CD4-positive, alpha-beta T cell treated with Interferon gamma for 1 hour (primary cell): ENCODE measurements around the gene SNX2.
"Not testable (repeated sequence)": the region's sequence is repeated elsewhere in the genome, so short reads cannot be mapped to it uniquely, and the experiment has no call there.

Source experiments
- DNase-seq: peaks from one replicate; pipeline ENCODE4 v3.0.0-alpha.2; 2020

Gene SNX2, protein sequence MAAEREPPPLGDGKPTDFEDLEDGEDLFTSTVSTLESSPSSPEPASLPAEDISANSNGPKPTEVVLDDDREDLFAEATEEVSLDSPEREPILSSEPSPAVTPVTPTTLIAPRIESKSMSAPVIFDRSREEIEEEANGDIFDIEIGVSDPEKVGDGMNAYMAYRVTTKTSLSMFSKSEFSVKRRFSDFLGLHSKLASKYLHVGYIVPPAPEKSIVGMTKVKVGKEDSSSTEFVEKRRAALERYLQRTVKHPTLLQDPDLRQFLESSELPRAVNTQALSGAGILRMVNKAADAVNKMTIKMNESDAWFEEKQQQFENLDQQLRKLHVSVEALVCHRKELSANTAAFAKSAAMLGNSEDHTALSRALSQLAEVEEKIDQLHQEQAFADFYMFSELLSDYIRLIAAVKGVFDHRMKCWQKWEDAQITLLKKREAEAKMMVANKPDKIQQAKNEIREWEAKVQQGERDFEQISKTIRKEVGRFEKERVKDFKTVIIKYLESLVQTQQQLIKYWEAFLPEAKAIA

DNA sequence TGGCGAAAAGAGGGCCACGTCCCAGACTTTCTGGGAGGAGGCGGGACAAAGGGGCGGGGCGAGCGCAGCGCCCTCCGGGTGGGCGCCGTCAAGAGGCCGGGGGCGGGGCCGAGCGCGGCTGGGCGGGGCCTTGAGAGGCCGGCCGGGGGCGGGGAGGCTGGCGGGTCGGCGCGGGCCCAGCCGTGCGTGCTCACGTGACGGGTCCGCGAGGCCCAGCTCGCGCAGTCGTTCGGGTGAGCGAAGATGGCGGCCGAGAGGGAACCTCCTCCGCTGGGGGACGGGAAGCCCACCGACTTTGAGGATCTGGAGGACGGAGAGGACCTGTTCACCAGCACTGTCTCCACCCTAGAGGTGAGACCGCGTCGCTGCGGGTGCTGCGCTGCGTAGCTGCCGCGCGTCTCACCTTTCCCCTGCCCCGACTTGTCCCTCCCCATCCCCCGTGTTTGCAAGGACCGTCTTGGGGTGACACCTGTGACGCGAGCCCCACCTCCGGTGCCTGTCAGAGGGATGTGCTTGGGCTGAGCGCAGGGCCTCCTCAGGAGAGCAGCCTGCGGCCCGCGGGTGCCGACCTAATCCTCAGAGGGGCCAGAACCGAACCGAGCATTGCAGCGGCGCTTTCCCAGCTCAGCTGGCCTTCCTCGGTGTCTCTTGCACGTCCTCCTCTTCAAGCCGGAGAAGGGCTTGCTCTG, at the start of gene SNX2:
Gene SNX2 (plus strand): TSS at position 220 of the 689 bp plus-strand sequence. CDS start 24 bp downstream, at position 244.
- peak; percentile 89 for DNase-seq

DNA sequence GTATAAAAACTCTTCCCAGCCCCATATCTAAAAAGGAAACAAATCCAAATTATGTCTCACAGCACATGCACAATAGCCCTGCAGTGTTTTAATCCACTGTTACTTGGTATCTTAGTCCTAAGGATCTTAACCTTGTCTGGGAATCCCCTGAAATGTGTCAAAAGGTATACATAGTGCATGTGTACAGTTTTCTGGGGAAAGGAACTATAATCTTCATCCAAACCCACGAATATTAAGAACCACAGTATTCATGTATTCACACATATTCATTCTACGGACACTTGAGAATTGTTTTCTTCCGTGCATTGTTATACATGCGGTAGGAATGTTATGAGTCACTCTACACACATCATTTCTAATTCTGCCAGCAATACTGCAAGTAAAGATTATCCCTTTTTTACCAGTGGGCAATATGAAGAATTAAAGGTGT, 47.8 kb upstream of the SNX2 start:
- no peak for DNase-seq

DNA sequence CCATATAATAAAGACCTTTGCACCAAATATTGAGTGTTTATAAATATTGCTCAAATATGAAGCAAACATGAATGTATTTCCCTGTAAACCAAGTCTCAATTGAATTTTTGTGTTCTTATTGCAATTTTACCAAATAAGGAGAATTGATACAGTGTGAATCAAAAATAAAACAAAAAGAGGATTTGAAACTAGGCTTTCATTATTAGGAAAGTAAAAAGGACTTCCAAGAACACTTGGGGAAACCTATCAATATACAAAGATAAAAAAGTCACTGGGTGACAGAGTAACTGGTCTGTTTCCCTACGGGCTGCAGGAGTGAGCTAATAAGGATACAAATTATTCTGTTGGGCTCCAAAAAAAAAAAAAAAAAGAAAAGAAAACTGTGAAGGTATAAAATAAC, 44.8 kb upstream of the SNX2 start:
- no peak for DNase-seq

GRCh38 chr5:122730456-122730855, 44.4 kb upstream of the SNX2 start:
- no peak for DNase-seq

- DNase-seq: no peak
Measured at GRCh38 chr5:122736086-122736845, 38.6 kb upstream of the SNX2 start.

- DNase-seq: no peak
Measured at GRCh38 chr5:122738088-122738487, 36.8 kb upstream of the SNX2 start.

GRCh38 chr5:122741681-122742080, 33.2 kb upstream of the SNX2 start:
- no peak for DNase-seq

DNA sequence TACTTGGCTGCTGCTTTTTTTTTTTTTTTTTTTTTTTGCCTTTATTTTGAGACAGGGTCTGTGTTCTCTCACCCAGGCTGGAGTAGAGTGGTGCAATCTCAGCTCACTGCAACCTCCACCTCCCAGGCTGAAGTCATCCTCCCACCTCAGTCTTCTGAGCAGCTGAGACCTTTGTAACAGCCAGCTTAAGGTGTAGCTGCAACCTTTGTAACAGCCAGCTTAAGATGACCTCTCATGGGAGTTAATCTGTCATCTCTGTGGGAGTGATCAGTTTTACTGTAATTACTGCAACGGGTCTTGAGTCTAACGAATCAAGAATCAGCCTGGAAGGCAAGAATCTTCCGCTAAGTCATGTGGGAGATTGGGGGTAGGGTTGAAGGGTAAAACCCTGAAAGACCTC, 31.6 kb upstream of the SNX2 start:
- DNase-seq: no peak

GRCh38 chr5:122745597-122745996, 29.3 kb upstream of the SNX2 start:
- DNase-seq: no peak

DNA sequence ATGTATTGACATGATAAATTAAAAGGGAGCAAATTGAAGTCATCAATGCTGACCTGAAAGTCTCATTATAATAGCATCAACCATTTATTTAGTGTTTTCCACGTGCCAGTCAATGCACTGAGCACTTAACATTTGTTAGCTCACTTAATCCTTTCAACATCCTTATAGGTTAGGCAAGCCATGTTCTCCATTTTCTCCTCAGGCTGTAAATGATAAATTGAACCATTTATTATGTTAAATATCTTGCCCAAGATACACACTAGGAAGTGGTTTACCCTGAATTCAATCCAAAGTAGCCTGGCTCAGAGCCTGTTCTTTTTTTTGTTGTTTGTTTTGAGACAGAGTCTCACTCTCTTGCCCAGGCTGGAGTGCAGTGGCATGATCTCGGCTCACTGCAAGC, 25.0 kb upstream of the SNX2 start:
- no peak for DNase-seq

- no peak for DNase-seq
Measured at GRCh38 chr5:122751293-122751782, 23.5 kb upstream of the SNX2 start.

GRCh38 chr5:122753500-122753899, 21.4 kb upstream of the SNX2 start:
- DNase-seq: no peak

DNA sequence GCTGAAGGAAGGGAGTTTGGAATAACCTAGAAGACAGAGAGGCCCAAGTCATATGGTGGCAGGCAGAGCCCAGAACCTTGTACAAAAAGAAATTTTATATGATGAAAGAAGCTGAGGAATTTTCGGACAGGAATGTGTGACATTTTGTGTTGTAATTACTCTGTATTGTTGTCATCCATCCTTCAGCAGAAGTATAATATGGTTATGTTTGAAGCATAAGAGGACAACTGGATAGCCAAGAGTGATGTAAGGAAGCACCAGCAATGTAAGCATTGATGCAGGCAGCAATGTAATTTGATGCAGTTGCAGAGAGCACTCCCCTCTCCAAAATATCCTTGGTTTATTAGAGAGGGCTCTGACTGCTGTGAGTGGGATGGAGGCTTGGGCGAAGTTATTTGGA, 19.1 kb upstream of the SNX2 start:
- no peak for DNase-seq

GRCh38 chr5:122756264-122756911, 18.5 kb upstream of the SNX2 start:
- no peak for DNase-seq

DNA sequence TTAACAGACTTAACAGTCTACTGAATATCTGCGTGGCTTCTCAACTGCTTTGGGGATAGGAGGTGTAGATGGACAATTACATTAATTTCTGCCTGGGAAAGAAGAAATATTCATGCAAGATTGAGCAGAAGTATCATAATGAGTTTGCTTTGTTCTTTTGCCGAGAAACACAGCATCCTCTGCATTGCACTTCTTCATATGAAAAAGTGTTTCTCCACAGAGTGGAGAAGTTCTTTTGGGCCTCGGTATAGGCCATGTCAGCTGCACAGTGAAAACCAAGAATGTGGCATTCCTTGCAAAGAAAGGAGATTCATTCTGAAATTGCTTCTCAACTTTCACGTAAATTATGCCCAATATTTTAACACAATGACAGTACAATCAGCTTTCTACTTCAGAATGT, 17.6 kb upstream of the SNX2 start:
- no peak for DNase-seq

- no peak for DNase-seq
Measured at GRCh38 chr5:122759241-122760070, 15.4 kb upstream of the SNX2 start.

- no peak for DNase-seq
Measured at GRCh38 chr5:122760236-122760635, 14.6 kb upstream of the SNX2 start.

DNA sequence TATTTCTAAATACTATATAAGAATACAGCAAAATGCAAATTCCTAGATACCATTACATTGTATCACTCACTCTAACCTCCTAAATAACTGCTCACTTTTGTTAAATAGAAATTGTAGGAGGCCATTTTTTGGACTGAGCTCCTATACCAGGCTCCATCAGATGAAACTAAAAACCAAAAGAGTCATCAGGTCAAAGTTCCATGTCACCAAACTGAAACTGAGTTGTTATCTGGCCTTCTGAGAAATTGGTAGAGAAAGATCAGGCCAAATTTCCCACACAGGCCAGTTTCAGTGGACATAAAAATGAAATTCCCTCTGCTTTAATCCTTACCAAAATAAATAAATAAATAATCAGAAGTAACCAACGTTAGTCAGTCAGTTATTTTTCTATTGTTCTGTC, 13.8 kb upstream of the SNX2 start:
- no peak for DNase-seq

- not testable (repeated sequence) for DNase-seq
Measured at GRCh38 chr5:122761896-122762295, 13.0 kb upstream of the SNX2 start.

- no peak for DNase-seq
Measured at GRCh38 chr5:122766130-122766529, 8.8 kb upstream of the SNX2 start.

DNA sequence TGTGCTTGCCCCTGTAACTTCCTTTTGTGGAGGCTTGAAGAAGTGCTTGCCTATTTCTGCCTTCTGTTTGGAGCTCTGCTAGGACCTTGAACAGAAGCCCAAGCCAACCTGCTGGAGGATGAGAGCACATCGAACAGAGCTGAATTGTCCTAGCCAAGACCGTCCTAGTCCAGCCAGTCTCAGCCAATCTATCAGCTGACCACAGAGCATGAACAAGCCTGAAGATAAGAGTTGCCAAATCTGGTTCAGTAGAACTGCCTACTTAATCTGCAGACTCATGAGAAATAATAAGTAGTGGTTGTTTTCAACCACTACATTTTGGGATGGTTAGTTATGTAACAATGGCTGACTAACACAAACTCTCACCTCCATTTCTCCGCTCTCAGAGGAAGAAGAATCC, 4.4 kb upstream of the SNX2 start:
- DNase-seq: no peak

- DNase-seq: no peak
Measured at GRCh38 chr5:122772446-122772845, 2.4 kb upstream of the SNX2 start.
